GM10248 (cell line): Measurements from ENCODE around the gene NUP50.

Experiments used
- CTCF ChIA-PET: fragments of 300-600 bp; sonication (Branson Sonifier 250); formaldehyde crosslinking; extraction: SDS; loops from one replicate; lab custom pipeline; 2021; ENCODE audit warnings: antibody characterized with exemption; lab: Yijun Ruan, JAX
- POLR2A ChIA-PET: fragments of 350-650 bp; sonication (Branson Sonifier 250); formaldehyde crosslinking; extraction: SDS; loops from one replicate; lab custom pipeline; 2020; ENCODE audit warnings: antibody characterized with exemption; lab: Yijun Ruan, JAX
- DNase-seq: peaks from one replicate; pipeline ENCODE4 v3.0.0; 2012; ENCODE audit errors: extremely low spot score
- CTCF ChIP-seq: IDR thresholded peaks from 2 replicates; pipeline ENCODE4 v1.5.1; 2012; ENCODE audit warnings: mild to moderate bottlenecking, low read depth; ENCODE audit errors: extremely low read depth, missing control alignments, control extremely low read depth

Gene NUP50

DNA sequence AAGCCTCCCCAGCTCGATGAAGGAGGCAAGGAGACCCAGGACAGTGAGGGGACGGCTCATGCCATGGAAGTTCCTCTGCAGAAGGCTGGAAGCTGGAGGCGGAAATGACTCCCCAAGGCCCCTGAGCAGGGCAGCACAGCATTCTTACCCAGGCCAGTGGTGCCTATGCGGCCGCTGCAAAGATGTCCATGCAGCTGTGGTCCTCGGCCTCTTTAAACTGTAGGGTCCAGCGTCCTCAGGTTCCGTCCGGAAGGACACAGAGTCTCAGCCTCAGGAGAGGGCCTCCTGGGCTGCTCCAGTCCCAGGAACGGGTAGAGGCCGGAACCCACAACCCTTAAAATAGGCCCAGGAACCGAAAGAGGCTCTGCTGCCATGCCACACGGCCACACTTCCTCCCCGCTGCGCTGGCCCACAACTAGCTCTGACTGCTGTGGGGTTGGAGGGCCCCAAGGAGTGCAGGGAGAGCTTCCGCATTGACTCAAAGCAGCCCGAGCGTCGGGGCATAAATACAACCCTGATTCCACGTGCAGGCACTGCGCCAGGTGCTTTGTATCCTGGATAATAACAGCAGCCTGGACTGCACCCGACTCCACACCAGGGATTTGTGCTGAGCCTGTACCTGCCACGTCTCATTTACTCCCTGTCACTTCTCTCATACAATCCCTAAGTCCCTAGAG, 71.5 kb downstream of the NUP50 start:
- no peak for TF ChIP-seq CTCF
- ChIA-PET POLR2A (interaction anchor here (0.6 kb wide), 1 partner anchor 17 kb away, joined by 3 read pairs; no protein-coding TSS in a partner anchor), CTCF (interaction anchor here (1.8 to 3.7 kb wide), 2 partner anchors 14 to 28 kb away, joined by 5 to 16 read pairs; no protein-coding TSS in a partner anchor)
- peak; percentile 75 for DNase-seq

- no peak for TF ChIP-seq CTCF
- CTCF ChIA-PET = interaction anchor here (1.0 to 3.7 kb wide), 2 partner anchors 15 to 133 kb away, joined by 3 to 16 read pairs; no protein-coding TSS in a partner anchor
- POLR2A ChIA-PET = no interaction called here
- DNase-seq = no peak
Observed at GRCh38 chr22:45235851-45236342, 72.2 kb downstream of the NUP50 start.

DNA sequence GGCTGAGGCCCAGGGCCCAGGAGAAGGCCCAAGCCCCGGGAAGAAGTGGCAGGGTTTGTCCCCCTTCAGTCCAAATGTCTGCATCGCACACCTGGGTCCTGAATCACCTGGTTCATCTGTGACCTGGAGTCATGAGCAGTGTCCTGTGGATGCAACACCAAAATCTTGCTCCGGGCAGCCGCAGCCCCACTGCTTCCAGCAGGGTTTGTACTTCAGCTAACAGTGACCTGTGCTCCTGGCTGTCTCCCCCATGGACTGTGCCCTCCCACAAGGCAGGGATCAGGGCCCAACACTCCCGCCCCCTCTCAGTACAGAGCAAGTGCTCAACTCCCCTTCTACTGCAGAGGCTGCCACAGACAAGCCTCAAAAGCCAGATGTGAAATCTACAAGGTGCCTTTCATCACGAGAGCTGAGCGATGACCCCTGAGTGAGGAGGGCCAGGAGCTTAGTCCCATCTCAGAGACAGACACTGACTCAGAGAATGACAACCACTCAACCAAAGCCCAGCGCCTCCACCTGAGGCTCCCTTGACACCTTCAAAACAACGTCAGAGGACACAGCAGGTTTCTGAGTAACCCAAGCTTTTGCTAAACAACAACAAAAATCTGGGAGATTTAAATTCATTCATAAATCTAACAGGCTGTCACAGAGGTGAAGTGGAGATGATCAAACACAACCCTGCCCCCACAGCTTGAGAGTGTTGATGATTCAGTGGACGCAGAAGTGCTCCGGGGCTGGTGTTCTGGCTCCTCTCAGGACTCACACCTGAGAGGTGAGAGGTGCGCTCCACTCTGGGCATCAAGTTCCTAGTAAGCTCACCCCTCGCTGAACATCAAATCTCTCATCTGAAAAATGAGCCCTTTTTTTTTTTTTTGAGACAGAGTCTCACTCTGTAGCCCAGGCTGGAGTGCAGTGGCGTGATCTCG, 73.6 kb downstream of the NUP50 start:
- TF ChIP-seq CTCF = no peak
- CTCF ChIA-PET = interaction anchor here (1.8 to 3.7 kb wide), 2 partner anchors 11 to 16 kb away, joined by 6 to 16 read pairs; no protein-coding TSS in a partner anchor
- DNase-seq = no peak
- POLR2A ChIA-PET = no interaction called here
